ENCODE results near the gene CHD6. TPM values are rescaled to one million over a fixed set of nuclear protein-coding genes. Genes with fewer than 3 reads are reported as not detected.

CHD6 gene
- total RNA-seq, 1 experiment from 2014 or later: 46.7 TPM

GRCh38 chr20:41353530-41353929 is 264.6 kb downstream of the CHD6 start:
- no TSS peak for BruUV-seq (replicated peaks)
- TF ChIP-seq CTCF (conservative IDR thresholded peaks at IDR 0.05; ENCODE audit: low read depth, low read length) (no peak), EZH2 (IDR thresholded peaks at IDR 0.05; ENCODE audit: borderline replicate concordance, low read depth, low read length, poor library complexity, severe bottlenecking) (no peak)
- Histone ChIP-seq H3K9me3 (ENCODE audit: low read depth, low read length, poor library complexity, severe bottlenecking) (no peaks in the 10 kb centered on the region), H3K4me3 (ENCODE audit: low read depth, low read length, poor library complexity, severe bottlenecking) (no peak overlapping the region), H3K4me1 (ENCODE audit: insufficient read depth, low read length, poor library complexity, severe bottlenecking) (no peaks in the 10 kb centered on the region), H3K36me3 (ENCODE audit: insufficient read depth, low read length, poor library complexity, severe bottlenecking) (no peaks in the 10 kb centered on the region), H3K27me3 (replicated peaks; ENCODE audit: insufficient read depth, low read depth, low read length, poor library complexity) (no peaks in the 10 kb centered on the region), H3K27ac (ENCODE audit: low read depth, low read length, poor library complexity, severe bottlenecking) (no peak overlapping the region)
- ChIA-PET CTCF (no interaction called here), POLR2A (ENCODE audit: low non-redundant PET) (no interaction called here)
- intact Hi-C loops (cut with micrococcal nuclease; ENCODE audit: unreplicated experiment): no loop called here
- no peak for DNase-seq (ENCODE audit: low spot score)

- TF ChIP-seq CTCF (conservative IDR thresholded peaks at IDR 0.05; ENCODE audit: low read depth, low read length) (no peak), EZH2 (IDR thresholded peaks at IDR 0.05; ENCODE audit: borderline replicate concordance, low read depth, low read length, poor library complexity, severe bottlenecking) (no peak)
- BruUV-seq (replicated peaks): no TSS peak
- intact Hi-C loops (cut with micrococcal nuclease; ENCODE audit: unreplicated experiment): no loop called here
These were observed 265.5 kb downstream of the CHD6 start for GRCh38 chr20:41352666-41353065.

GRCh38 chr20:41352106-41352505 is 266.1 kb downstream of the CHD6 start:
- Histone ChIP-seq H3K27me3 (replicated peaks; ENCODE audit: insufficient read depth, low read depth, low read length, poor library complexity) (no peaks in the 10 kb centered on the region), H3K36me3 (ENCODE audit: insufficient read depth, low read length, poor library complexity, severe bottlenecking) (no peaks in the 10 kb centered on the region), H3K27ac (ENCODE audit: low read depth, low read length, poor library complexity, severe bottlenecking) (no peak overlapping the region), H3K4me3 (ENCODE audit: low read depth, low read length, poor library complexity, severe bottlenecking) (no peak overlapping the region), H3K4me1 (ENCODE audit: insufficient read depth, low read length, poor library complexity, severe bottlenecking) (no peaks in the 10 kb centered on the region), H3K9me3 (ENCODE audit: low read depth, low read length, poor library complexity, severe bottlenecking) (no peaks in the 10 kb centered on the region)
- ChIA-PET POLR2A (ENCODE audit: low non-redundant PET) (interaction anchor here (0.6 kb wide), 1 partner anchor 1910 kb away, joined by 11 read pairs; no protein-coding TSS in a partner anchor), CTCF (no interaction called here)
- 0 out of 2 replicates have a peak, but pooled peaks have one; percentile 20 for TF ChIP-seq CTCF (conservative IDR thresholded peaks at IDR 0.05; ENCODE audit: low read depth, low read length)
- no peak for TF ChIP-seq EZH2 (IDR thresholded peaks at IDR 0.05; ENCODE audit: borderline replicate concordance, low read depth, low read length, poor library complexity, severe bottlenecking)
- intact Hi-C loops (cut with micrococcal nuclease; ENCODE audit: unreplicated experiment): no loop called here
- DNase-seq (ENCODE audit: low spot score): no peak
- BruUV-seq (replicated peaks): no TSS peak

More at GRCh38 chr20:41352666-41353065, 265.5 kb downstream of the CHD6 start:
- Histone ChIP-seq H3K4me3 (ENCODE audit: low read depth, low read length, poor library complexity, severe bottlenecking) (no peak overlapping the region), H3K9me3 (ENCODE audit: low read depth, low read length, poor library complexity, severe bottlenecking) (no peaks in the 10 kb centered on the region), H3K4me1 (ENCODE audit: insufficient read depth, low read length, poor library complexity, severe bottlenecking) (no peaks in the 10 kb centered on the region), H3K36me3 (ENCODE audit: insufficient read depth, low read length, poor library complexity, severe bottlenecking) (no peaks in the 10 kb centered on the region), H3K27me3 (replicated peaks; ENCODE audit: insufficient read depth, low read depth, low read length, poor library complexity) (no peaks in the 10 kb centered on the region), H3K27ac (ENCODE audit: low read depth, low read length, poor library complexity, severe bottlenecking) (no peak overlapping the region)
- DNase-seq (ENCODE audit: low spot score): no peak
- POLR2A ChIA-PET (ENCODE audit: low non-redundant PET): no interaction called here
- CTCF ChIA-PET: no interaction called here

All from A673 (cell line).